ENCODE measurements around the gene ZFAND2A.
"Not testable (repeated sequence)": the region's sequence is repeated elsewhere in the genome, so short reads cannot be mapped to it uniquely, and the experiment has no call there.

The ZFAND2A gene

GRCh38 chr7:1117321-1117928, 42.6 kb downstream of the ZFAND2A start:
- no peak for DNase-seq (ENCODE audit: low spot score)
- in situ Hi-C loops (cut with MboI; ENCODE audit: low sequenced_read_pairs, unreplicated experiment) = no loop called here
- no peak for TF ChIP-seq CTCF (IDR thresholded peaks at IDR 0.05; ENCODE audit: borderline replicate concordance, control extremely low read depth, extremely low read depth, insufficient read depth, missing control alignments)

- in situ Hi-C loops (cut with MboI; ENCODE audit: low sequenced_read_pairs, unreplicated experiment); DNase-seq (ENCODE audit: low spot score): not testable (repeated sequence)
Observed at GRCh38 chr7:1116383-1117008, 43.5 kb downstream of the ZFAND2A start.

GRCh38 chr7:1115171-1116045, 44.6 kb downstream of the ZFAND2A start:
- DNase-seq (ENCODE audit: low spot score); in situ Hi-C loops (cut with MboI; ENCODE audit: low sequenced_read_pairs, unreplicated experiment): not testable (repeated sequence)

GRCh38 chr7:1114505-1114904, 45.5 kb downstream of the ZFAND2A start:
- in situ Hi-C loops (cut with MboI; ENCODE audit: low sequenced_read_pairs, unreplicated experiment) = no loop called here
- no peak for TF ChIP-seq CTCF (IDR thresholded peaks at IDR 0.05; ENCODE audit: borderline replicate concordance, control extremely low read depth, extremely low read depth, insufficient read depth, missing control alignments)
- no peak for DNase-seq (ENCODE audit: low spot score)

- TF ChIP-seq CTCF (IDR thresholded peaks at IDR 0.05; ENCODE audit: borderline replicate concordance, control extremely low read depth, extremely low read depth, insufficient read depth, missing control alignments) = no peak
- in situ Hi-C loops (cut with MboI; ENCODE audit: low sequenced_read_pairs, unreplicated experiment) = no loop called here
- no peak for DNase-seq (ENCODE audit: low spot score)
Observed at GRCh38 chr7:1114088-1114487, 45.9 kb downstream of the ZFAND2A start.

- in situ Hi-C loops (cut with MboI; ENCODE audit: low sequenced_read_pairs, unreplicated experiment) = no loop called here
- no peak for TF ChIP-seq CTCF (IDR thresholded peaks at IDR 0.05; ENCODE audit: borderline replicate concordance, control extremely low read depth, extremely low read depth, insufficient read depth, missing control alignments)
Observed at GRCh38 chr7:1113548-1113885, 46.5 kb downstream of the ZFAND2A start.

GRCh38 chr7:1112625-1113547, 47.1 kb downstream of the ZFAND2A start:
- in situ Hi-C loops (cut with MboI; ENCODE audit: low sequenced_read_pairs, unreplicated experiment) = no loop called here
- no peak for TF ChIP-seq CTCF (IDR thresholded peaks at IDR 0.05; ENCODE audit: borderline replicate concordance, control extremely low read depth, extremely low read depth, insufficient read depth, missing control alignments)
- no peak for DNase-seq (ENCODE audit: low spot score)

More at GRCh38 chr7:1113548-1113885, 46.5 kb downstream of the ZFAND2A start:
- no peak for DNase-seq (ENCODE audit: low spot score)
